Gastrocnemius medialis (tissue), 4 donors: ENCODE results near the gene HPCAL4.

Experiments used
- CTCF ChIP-seq, 5 experiments: fragments of 450-650 bp in 3 of 5; fragments of 200-600 bp in 2 of 5; sonication (generic) in 2 of 5; IDR thresholded peaks in 4 of 5; conservative IDR thresholded peaks in 1 of 5; 1 replicate in 4 of 5; 2 replicates in 1 of 5; pipeline ENCODE4 v1.5.1; 2016 to 2019; ENCODE audit warnings: antibody characterized with exemption in 5 of 5, mild to moderate bottlenecking in 3 of 5, moderate library complexity in 3 of 5
- POLR2A ChIP-seq, 2 donors: fragments of 450-650 bp; IDR thresholded peaks; one replicate each; pipeline ENCODE4 v1.6.1; 2017; ENCODE audit warnings: antibody characterized with exemption in 2 of 2, mild to moderate bottlenecking in 2 of 2, moderate library complexity in 2 of 2

DNA sequence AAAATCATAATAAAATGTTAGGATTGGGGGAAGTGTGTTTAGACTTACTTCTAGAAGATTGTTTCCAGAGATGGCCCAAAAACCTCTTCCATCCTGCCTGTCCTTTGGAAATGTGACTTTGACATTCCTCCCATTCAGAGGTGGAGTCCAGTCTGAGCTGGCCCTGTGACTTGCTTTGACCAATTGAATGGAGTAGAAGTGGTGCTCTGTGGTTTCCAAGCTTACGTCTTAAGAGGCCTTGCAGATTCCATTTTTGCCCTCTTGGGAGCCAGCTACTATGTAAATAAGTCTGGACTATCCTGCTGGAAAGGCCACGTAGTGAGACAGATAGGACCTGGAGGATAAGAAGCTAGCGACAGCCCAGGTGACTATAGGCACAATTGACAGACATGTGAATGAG lies 18.0 kb downstream of the HPCAL4 start:
- TF ChIP-seq CTCF (IDR thresholded peaks at IDR 0.05 in 4 of 5, conservative IDR thresholded peaks at IDR 0.05 in 1 of 5) (no peak), POLR2A (IDR thresholded peaks at IDR 0.05) (no peak)
